Panc1 (cell line): ENCODE measurements around the gene HMGXB4. TPM values are rescaled to one million over a fixed set of nuclear protein-coding genes. Genes with fewer than 3 reads are reported as not detected.

Experiments
- ATAC-seq: fragments of 200-7000 bp; cut with Tn5 transposase; 2 replicates; pipeline ENCODE4 v1.9.1; 2020; ENCODE audit warnings: mild to moderate bottlenecking, moderate library complexity
- BruUV-seq: library from RNA; stranded (reverse); fragments of 400-500 nt; replicated peaks from 2 replicates; lab custom pipeline; 2021; lab: Mats Ljungman, UMichigan
- CTCF ChIA-PET: fragments of 300-600 bp; sonication (Branson Sonifier 250); formaldehyde crosslinking; loops from one replicate; lab custom pipeline; 2022; ENCODE audit warnings: antibody characterized with exemption; lab: Charles Lee
- POLR2A ChIA-PET: fragments of 300-600 bp; sonication (Branson Sonifier 250); formaldehyde crosslinking; loops from one replicate; lab custom pipeline; 2022; ENCODE audit warnings: antibody characterized with exemption; lab: Charles Lee
- DNase-seq: peaks from one replicate; pipeline ENCODE4 v3.0.0-alpha.2; 2010; ENCODE audit warnings: low read depth, low spot score
- H3K27ac ChIP-seq: 2 replicates; pipeline ENCODE4 v1.5.1; 2011; ENCODE audit warnings: mild to moderate bottlenecking, low read length, inconsistent platforms
- H3K27me3 ChIP-seq: fragments of 200-500 bp; sonication (Bioruptor generic); 2 replicates; pipeline ENCODE4 v1.6.0; 2014; ENCODE audit warnings: low read length, inconsistent platforms; ENCODE audit not compliant: control insufficient read depth, insufficient read depth
- H3K36me3 ChIP-seq: fragments of 200-500 bp; sonication (Bioruptor generic); 2 replicates; pipeline ENCODE4 v1.5.1; 2014; ENCODE audit warnings: inconsistent platforms, mild to moderate bottlenecking, low read length, moderate library complexity; ENCODE audit not compliant: control insufficient read depth, insufficient read depth
- H3K4me1 ChIP-seq: 2 replicates; pipeline ENCODE4 v1.5.1; 2011; ENCODE audit warnings: inconsistent platforms, mild to moderate bottlenecking, low read length, moderate library complexity; ENCODE audit not compliant: control insufficient read depth, insufficient read depth
- H3K4me3 ChIP-seq, 2 experiments: 2 replicates each; pipeline ENCODE4 v1.5.1; 2011 to 2012; ENCODE audit warnings: low read depth in 2 of 2, low read length in 2 of 2, mild to moderate bottlenecking in 2 of 2, inconsistent platforms in 1 of 2, moderate library complexity in 1 of 2
- H3K9me3 ChIP-seq: fragments of 200-500 bp; sonication (Bioruptor generic); 2 replicates; pipeline ENCODE4 v1.5.1; 2014; ENCODE audit warnings: low read depth, mild to moderate bottlenecking, inconsistent platforms, low read length, moderate library complexity; ENCODE audit not compliant: control insufficient read depth, insufficient read depth
- POLR2AphosphoS5 ChIP-seq: IDR thresholded peaks from 2 replicates; pipeline ENCODE4 v1.6.1; 2012; ENCODE audit warnings: mild to moderate bottlenecking, low read depth, low read length, moderate library complexity
- SIN3A ChIP-seq: IDR thresholded peaks from 2 replicates; pipeline ENCODE4 v1.6.1; 2012; ENCODE audit warnings: low read depth, mild to moderate bottlenecking, low read length, moderate library complexity, borderline replicate concordance; ENCODE audit not compliant: insufficient read depth
- TCF7L2 ChIP-seq: IDR thresholded peaks from 2 replicates; pipeline ENCODE4 v1.6.1; 2011; ENCODE audit warnings: mild to moderate bottlenecking, low read depth, low read length, inconsistent platforms
- in situ Hi-C: cut with HindIII; loops from 2 replicates; pipeline ENCODE4 v1.10.0; 2016; ENCODE audit warnings: low sequenced_read_pairs, low pct_unique_long_range_greater_than_20kb
- intact Hi-C: fragments of 100-400 bp; cut with micrococcal nuclease; formaldehyde crosslinking; loops from one replicate; pipeline ENCODE4 v1.10.0; 2022; ENCODE audit not compliant: unreplicated experiment
- total RNA-seq: library from RNA; stranded (reverse); gene quantifications from one replicate; pipeline ENCODE4 v1.2.1, GENCODE V29; 2021; ENCODE audit not compliant: unreplicated experiment
- TF ChIP-seq, protein P1 (sequence below): fragments of 450-650 bp; IDR thresholded peaks from 2 replicates; pipeline ENCODE4 v1.5.1; 2017; ENCODE audit warnings: mild to moderate bottlenecking
- TF ChIP-seq, protein P2 (sequence below), 2 experiments: IDR thresholded peaks; 2 replicates each; pipeline ENCODE4 v1.6.1; 2011 to 2012; ENCODE audit warnings: low read depth in 2 of 2, control low read depth in 1 of 2, low read length in 1 of 2, mild to moderate bottlenecking in 1 of 2, moderate library complexity in 1 of 2; ENCODE audit not compliant: insufficient read depth in 1 of 2

The HMGXB4 gene
- total RNA-seq, 1 experiment from 2014 or later = 23.7 TPM

DNA sequence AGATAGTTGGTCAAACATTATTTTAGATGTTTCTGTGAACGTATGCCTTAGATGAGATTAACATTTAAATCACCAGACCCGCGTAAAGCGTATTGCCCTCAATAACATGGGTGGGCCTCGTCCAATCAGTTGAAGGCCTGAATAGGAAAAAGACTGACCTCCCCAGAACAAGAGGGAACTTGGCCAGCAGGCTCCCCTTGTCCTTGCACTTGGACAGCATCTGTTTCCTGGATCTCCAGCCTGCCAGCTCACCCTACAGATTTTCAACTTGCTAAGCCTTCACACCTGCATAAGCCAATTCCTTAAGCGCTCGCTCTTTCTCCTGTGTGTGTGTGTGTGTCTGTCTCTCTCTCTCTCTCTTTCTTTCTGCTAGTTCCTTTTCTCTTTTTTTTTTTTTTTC is 50.6 kb downstream of the HMGXB4 start:
- BruUV-seq = no TSS peak
- H3K9me3 ChIP-seq = no peaks in the 10 kb centered on the region
- H3K4me3 ChIP-seq = no peak overlapping the region
- no peak overlapping the region for H3K27ac ChIP-seq
- ATAC-seq (no peak), DNase-seq (no peak)
- H3K27me3 ChIP-seq = no peaks in the 10 kb centered on the region
- TF ChIP-seq, protein P1, sequence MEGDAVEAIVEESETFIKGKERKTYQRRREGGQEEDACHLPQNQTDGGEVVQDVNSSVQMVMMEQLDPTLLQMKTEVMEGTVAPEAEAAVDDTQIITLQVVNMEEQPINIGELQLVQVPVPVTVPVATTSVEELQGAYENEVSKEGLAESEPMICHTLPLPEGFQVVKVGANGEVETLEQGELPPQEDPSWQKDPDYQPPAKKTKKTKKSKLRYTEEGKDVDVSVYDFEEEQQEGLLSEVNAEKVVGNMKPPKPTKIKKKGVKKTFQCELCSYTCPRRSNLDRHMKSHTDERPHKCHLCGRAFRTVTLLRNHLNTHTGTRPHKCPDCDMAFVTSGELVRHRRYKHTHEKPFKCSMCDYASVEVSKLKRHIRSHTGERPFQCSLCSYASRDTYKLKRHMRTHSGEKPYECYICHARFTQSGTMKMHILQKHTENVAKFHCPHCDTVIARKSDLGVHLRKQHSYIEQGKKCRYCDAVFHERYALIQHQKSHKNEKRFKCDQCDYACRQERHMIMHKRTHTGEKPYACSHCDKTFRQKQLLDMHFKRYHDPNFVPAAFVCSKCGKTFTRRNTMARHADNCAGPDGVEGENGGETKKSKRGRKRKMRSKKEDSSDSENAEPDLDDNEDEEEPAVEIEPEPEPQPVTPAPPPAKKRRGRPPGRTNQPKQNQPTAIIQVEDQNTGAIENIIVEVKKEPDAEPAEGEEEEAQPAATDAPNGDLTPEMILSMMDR = no peak
- TF ChIP-seq, protein P2, sequence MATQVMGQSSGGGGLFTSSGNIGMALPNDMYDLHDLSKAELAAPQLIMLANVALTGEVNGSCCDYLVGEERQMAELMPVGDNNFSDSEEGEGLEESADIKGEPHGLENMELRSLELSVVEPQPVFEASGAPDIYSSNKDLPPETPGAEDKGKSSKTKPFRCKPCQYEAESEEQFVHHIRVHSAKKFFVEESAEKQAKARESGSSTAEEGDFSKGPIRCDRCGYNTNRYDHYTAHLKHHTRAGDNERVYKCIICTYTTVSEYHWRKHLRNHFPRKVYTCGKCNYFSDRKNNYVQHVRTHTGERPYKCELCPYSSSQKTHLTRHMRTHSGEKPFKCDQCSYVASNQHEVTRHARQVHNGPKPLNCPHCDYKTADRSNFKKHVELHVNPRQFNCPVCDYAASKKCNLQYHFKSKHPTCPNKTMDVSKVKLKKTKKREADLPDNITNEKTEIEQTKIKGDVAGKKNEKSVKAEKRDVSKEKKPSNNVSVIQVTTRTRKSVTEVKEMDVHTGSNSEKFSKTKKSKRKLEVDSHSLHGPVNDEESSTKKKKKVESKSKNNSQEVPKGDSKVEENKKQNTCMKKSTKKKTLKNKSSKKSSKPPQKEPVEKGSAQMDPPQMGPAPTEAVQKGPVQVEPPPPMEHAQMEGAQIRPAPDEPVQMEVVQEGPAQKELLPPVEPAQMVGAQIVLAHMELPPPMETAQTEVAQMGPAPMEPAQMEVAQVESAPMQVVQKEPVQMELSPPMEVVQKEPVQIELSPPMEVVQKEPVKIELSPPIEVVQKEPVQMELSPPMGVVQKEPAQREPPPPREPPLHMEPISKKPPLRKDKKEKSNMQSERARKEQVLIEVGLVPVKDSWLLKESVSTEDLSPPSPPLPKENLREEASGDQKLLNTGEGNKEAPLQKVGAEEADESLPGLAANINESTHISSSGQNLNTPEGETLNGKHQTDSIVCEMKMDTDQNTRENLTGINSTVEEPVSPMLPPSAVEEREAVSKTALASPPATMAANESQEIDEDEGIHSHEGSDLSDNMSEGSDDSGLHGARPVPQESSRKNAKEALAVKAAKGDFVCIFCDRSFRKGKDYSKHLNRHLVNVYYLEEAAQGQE (IDR thresholded peaks at IDR 0.05; ENCODE audit: insufficient read depth in 1 of 2, low read depth in 2 of 2, low read length in 1 of 2) = no peak
- TF ChIP-seq POLR2AphosphoS5 (no peak), TCF7L2 (no peak), SIN3A (no peak)
- no peaks in the 10 kb centered on the region for H3K36me3 ChIP-seq
- intact Hi-C loops (no loop called here), in situ Hi-C loops (no loop called here)
- POLR2A ChIA-PET = no interaction called here
- CTCF ChIA-PET = no interaction called here
- peaks cover 20% of the 10 kb centered on the region for H3K4me1 ChIP-seq

DNA sequence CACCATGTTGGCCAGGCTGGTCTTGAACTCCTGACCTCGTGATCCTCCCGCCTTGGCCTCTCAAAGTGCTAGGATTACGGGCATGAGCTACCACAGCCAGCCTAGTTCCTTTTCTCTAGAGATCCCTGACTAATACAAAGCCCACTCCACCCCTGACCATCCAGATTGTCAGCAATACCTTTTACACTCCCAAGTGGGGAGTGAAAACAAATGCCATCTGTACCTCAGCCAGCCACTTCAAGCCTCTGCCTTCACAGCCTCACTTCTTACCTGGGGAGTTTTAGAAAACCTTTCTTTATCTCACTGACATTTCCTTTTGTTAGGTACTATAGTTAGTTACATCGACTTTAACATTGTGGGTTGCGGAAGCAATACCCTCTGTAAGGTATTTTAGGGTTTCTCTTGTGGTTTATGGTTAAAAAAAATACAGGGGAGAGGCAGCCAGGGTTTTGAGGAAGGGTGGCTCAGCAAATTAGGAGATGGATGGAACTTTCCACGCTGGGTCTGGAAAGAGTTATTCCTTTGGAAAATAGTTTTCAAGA is 51.3 kb downstream of the HMGXB4 start:
- DNase-seq = no peak
- Histone ChIP-seq H3K4me1 (peaks cover 25% of the 10 kb centered on the region), H3K4me3 (no peak overlapping the region), H3K9me3 (no peaks in the 10 kb centered on the region), H3K27ac (no peak overlapping the region), H3K27me3 (no peaks in the 10 kb centered on the region), H3K36me3 (no peaks in the 10 kb centered on the region)
- no TSS peak for BruUV-seq
- no peak for ATAC-seq
- intact Hi-C loops = no loop called here
- in situ Hi-C loops = no loop called here
- POLR2A ChIA-PET = no interaction called here
- TF ChIP-seq SIN3A (no peak), TCF7L2 (no peak), POLR2AphosphoS5 (no peak)
- TF ChIP-seq, protein P1 = no peak
- TF ChIP-seq, protein P2 (IDR thresholded peaks at IDR 0.05; ENCODE audit: insufficient read depth in 1 of 2, low read depth in 2 of 2, low read length in 1 of 2) = no peak
- CTCF ChIA-PET = no interaction called here
